Measurements from ENCODE around the gene LRRC27.
A peak's percentile ranks its signal among the peaks of the same experiment; 100 is the strongest.
"Not testable (repeated sequence)": the region's sequence is repeated elsewhere in the genome, so short reads cannot be mapped to it uniquely, and the experiment has no call there.

Gene LRRC27

GRCh38 chr10:132331601-132332432 lies at the start of gene LRRC27:
Gene LRRC27, plus strand, starts transcription at chr10:132332193. Its CDS starts 1,332 bp downstream, at chr10:132333525.
- peak; percentile 97 for DNase-seq (ENCODE audit: low read depth in 2 of 2)

GRCh38 chr10:132282667-132283603 lies 49.1 kb upstream of the LRRC27 start:
- no peak for DNase-seq (ENCODE audit: low read depth in 2 of 2)

GRCh38 chr10:132283604-132284382 lies 48.2 kb upstream of the LRRC27 start:
- DNase-seq (ENCODE audit: low read depth in 2 of 2), result no peak

- no peak for DNase-seq (ENCODE audit: low read depth in 2 of 2)
Observed at GRCh38 chr10:132289439-132289838, 42.6 kb upstream of the LRRC27 start.

GRCh38 chr10:132290631-132291030 lies 41.4 kb upstream of the LRRC27 start:
- DNase-seq (ENCODE audit: low read depth in 2 of 2), result no peak

GRCh38 chr10:132291826-132292225 lies 40.2 kb upstream of the LRRC27 start:
- DNase-seq (ENCODE audit: low read depth in 2 of 2), result no peak

GRCh38 chr10:132292287-132293200 lies 39.4 kb upstream of the LRRC27 start:
- no peak for DNase-seq (ENCODE audit: low read depth in 2 of 2)

- no peak for DNase-seq (ENCODE audit: low read depth in 2 of 2)
Observed at GRCh38 chr10:132293201-132293812, 38.7 kb upstream of the LRRC27 start.

GRCh38 chr10:132293813-132294520 lies 38.0 kb upstream of the LRRC27 start:
- no peak for DNase-seq (ENCODE audit: low read depth in 2 of 2)

- no peak for DNase-seq (ENCODE audit: low read depth in 2 of 2)
Observed at GRCh38 chr10:132294561-132295318, 37.3 kb upstream of the LRRC27 start.

- not testable (repeated sequence) for DNase-seq (ENCODE audit: low read depth in 2 of 2)
Observed at GRCh38 chr10:132295481-132295880, 36.5 kb upstream of the LRRC27 start.

GRCh38 chr10:132296666-132297443 lies 35.1 kb upstream of the LRRC27 start:
- no peak for DNase-seq (ENCODE audit: low read depth in 2 of 2)

GRCh38 chr10:132297526-132297925 lies 34.5 kb upstream of the LRRC27 start:
- DNase-seq (ENCODE audit: low read depth in 2 of 2), result no peak

GRCh38 chr10:132298038-132298881 lies 33.7 kb upstream of the LRRC27 start:
- no peak for DNase-seq (ENCODE audit: low read depth in 2 of 2)

- no peak for DNase-seq (ENCODE audit: low read depth in 2 of 2)
Observed at GRCh38 chr10:132299371-132300336, 32.3 kb upstream of the LRRC27 start.

- no peak for DNase-seq (ENCODE audit: low read depth in 2 of 2)
Observed at GRCh38 chr10:132300582-132300981, 31.4 kb upstream of the LRRC27 start.
